Activated CD4-positive, alpha-beta memory T cell treated with anti-CD3 and anti-CD28 coated beads, Interleukin-2, amount 10 ng/mL, durations not matched to agents 7 days and 5 days (primary cell): ENCODE data around the gene DENND2D. TPM values are rescaled to one million over a fixed set of nuclear protein-coding genes. Genes with fewer than 3 reads are reported as not detected.

Experiments
- CTCF ChIA-PET: fragments of 350-600 bp; sonication (Branson Sonifier 250); formaldehyde crosslinking; loops from one replicate; lab custom pipeline; 2021; ENCODE audit warnings: antibody characterized with exemption, inconsistent platforms; lab: Charles Lee
- POLR2A ChIA-PET: fragments of 350-600 bp; sonication (Branson Sonifier 250); formaldehyde crosslinking; loops from one replicate; lab custom pipeline; 2021; ENCODE audit warnings: antibody characterized with exemption; lab: Charles Lee
- DNase-seq: peaks from one replicate; pipeline ENCODE4 v3.0.0-alpha.2; 2020
- H3K27ac Mint-ChIP-seq: one replicate; pipeline ENCODE4 v1.8.0; 2021; ENCODE audit warnings: mild to moderate bottlenecking, mixed read lengths
- H3K27me3 Mint-ChIP-seq: one replicate; pipeline ENCODE4 v1.8.0; 2021; ENCODE audit warnings: mixed read lengths
- H3K36me3 Mint-ChIP-seq: one replicate; pipeline ENCODE4 v1.8.0; 2021; ENCODE audit warnings: low read depth, mixed read lengths
- H3K4me1 Mint-ChIP-seq: one replicate; pipeline ENCODE4 v1.8.0; 2021; ENCODE audit warnings: mixed read lengths
- H3K4me3 Mint-ChIP-seq: one replicate; pipeline ENCODE4 v1.8.0; 2021; ENCODE audit warnings: mild to moderate bottlenecking, mixed read lengths
- H3K9me3 Mint-ChIP-seq: one replicate; pipeline ENCODE4 v1.8.0; 2021; ENCODE audit warnings: mixed read lengths
- total RNA-seq, 2 experiments: library from RNA; stranded (reverse); gene quantifications; one replicate each; pipeline ENCODE4 v1.2.3, GENCODE V29; 2021

The DENND2D gene
- total RNA-seq, 2 experiments from 2014 or later, result 207 to 210 TPM

DNA sequence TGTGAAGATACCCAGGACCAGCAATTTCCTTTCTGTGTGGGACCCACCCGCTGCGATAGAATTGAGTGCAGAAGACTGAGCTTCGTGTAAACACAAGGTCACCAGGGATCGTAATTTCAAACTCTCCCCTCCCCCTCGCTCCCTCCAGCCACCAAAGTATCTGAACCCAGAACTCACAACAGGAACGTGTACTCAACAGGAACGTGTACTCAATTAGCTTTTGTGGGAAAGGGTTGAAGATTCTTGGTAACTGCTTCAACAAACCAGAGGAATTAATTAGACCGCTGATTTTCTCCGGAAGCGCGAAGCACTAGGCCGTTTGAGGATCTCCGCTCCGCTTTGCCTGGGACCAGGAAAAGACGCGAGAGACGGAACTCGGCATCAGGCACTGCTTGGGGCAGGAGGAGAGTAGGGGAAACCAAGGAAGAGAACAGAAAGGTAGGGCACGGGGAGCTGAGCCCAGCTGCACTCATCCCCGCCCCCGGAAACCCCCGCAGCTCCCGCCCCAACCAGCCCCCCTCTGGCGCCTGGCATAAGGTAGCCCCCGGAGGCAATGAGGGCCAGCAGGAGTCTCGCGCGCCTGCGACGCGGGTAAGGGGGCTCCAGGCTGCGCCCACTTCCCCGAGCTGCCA lies 61.0 kb downstream of the DENND2D start:
- H3K27ac Mint-ChIP-seq, result peak overlapping the region; percentile 86
- H3K27me3 Mint-ChIP-seq, result no peaks in the 10 kb centered on the region
- peak; percentile 53 for DNase-seq
- H3K4me3 Mint-ChIP-seq, result peak overlapping the region; percentile 99
- ChIA-PET CTCF (interaction anchor here (0.7 to 2.9 kb wide), 6 partner anchors 59 to 630 kb away, joined by 3 to 11 read pairs (median 3); no protein-coding TSS in a partner anchor), POLR2A (interaction anchor here (0.6 to 2.8 kb wide), 24 partner anchors 11 to 617 kb away, joined by 3 to 23 read pairs (median 4); partner anchors contain the start of genes DDX20, DENND2D, LRIF1 and WDR77)
- H3K36me3 Mint-ChIP-seq, result peaks cover 36% of the 10 kb centered on the region
- no peaks in the 10 kb centered on the region for H3K9me3 Mint-ChIP-seq
- H3K4me1 Mint-ChIP-seq, result peaks cover 50% of the 10 kb centered on the region

Other genes with a start within 250 kb of the DENND2D start
- 10 to 100 TPM; 25.7 to 26.9 TPM for gene LRIF1, start 236.7 kb downstream of the DENND2D start, total RNA-seq
- gene DRAM2, start 60.6 kb downstream of the DENND2D start, total RNA-seq, result 10 to 100 TPM; 33.0 to 38.0 TPM
- gene CEPT1, start 60.4 kb downstream of the DENND2D start, total RNA-seq, result 10 to 100 TPM; 31.0 to 32.5 TPM
- 1 to 10 TPM; 8.5 to 9.0 TPM for gene CHI3L2, start 27.1 kb upstream of the DENND2D start, total RNA-seq
- not detected for gene CHIA, start 90.2 kb upstream of the DENND2D start, total RNA-seq
- gene OVGP1, start 227.1 kb upstream of the DENND2D start, total RNA-seq, result under 1 TPM; 0.28 to 0.38 TPM
- gene WDR77, start 248.6 kb upstream of the DENND2D start, total RNA-seq, result 10 to 100 TPM; 26.3 to 28.4 TPM
- gene ATP5PB, start 248.8 kb upstream of the DENND2D start, total RNA-seq, result 100 to 1,000 TPM; 272 to 286 TPM